ENCODE results near the gene P3H3. TPM values are rescaled to one million over a fixed set of nuclear protein-coding genes. Genes with fewer than 3 reads are reported as not detected.

Gene P3H3
- total and polyA plus RNA-seq, 2 experiments from 2014 or later, result 16.4 to 38.2 TPM

- TF ChIP-seq CTCF (conservative IDR thresholded peaks at IDR 0.05; ENCODE audit: low read depth in 2 of 2) (no peak), STAT1 (IDR thresholded peaks at IDR 0.05; ENCODE audit: unreplicated experiment) (no peak), REST (IDR thresholded peaks at IDR 0.05; ENCODE audit: unreplicated experiment) (no peak), POLR2AphosphoS5 (IDR thresholded peaks at IDR 0.05; ENCODE audit: low read depth) (no peak), JUNB (IDR thresholded peaks at IDR 0.05; ENCODE audit: unreplicated experiment) (no peak), CREB1 (CRISPR knock-in tag; IDR thresholded peaks at IDR 0.05; ENCODE audit: low read depth) (no peak), ETS1 (IDR thresholded peaks at IDR 0.05) (no peak), EZH2phosphoT487 (IDR thresholded peaks at IDR 0.05; ENCODE audit: unreplicated experiment) (no peak)
- Mint-ChIP-seq H3K36me3 (ENCODE audit: low read depth) (peaks cover 78% of the 10 kb centered on the region), H3K4me1 (peaks cover 50% of the 10 kb centered on the region)
Observed at GRCh38 chr12:6866920-6867412, 38.8 kb downstream of the P3H3 start.

More at GRCh38 chr12:6866920-6867412, 38.8 kb downstream of the P3H3 start:
- no peaks in the 10 kb centered on the region; the same call in 2 of the 3 replicates for H3K9me3 Mint-ChIP-seq
- peaks cover 31% of the 10 kb centered on the region for H4K20me1 ChIP-seq (replicated peaks; ENCODE audit: insufficient read depth)
- no peaks in the 10 kb centered on the region for H3K27me3 ChIP-seq (ENCODE audit: insufficient read depth)
- ATAC-seq (peak; percentile 5), DNase-seq (ENCODE audit: low spot score) (no peak)
- H3K4me2 ChIP-seq, result peak overlapping the region; percentile 100
- peaks cover 23% of the 10 kb centered on the region for H3K36me3 ChIP-seq (ENCODE audit: insufficient read depth)
- peak overlapping the region; percentile 97 for H3K4me3 ChIP-seq
- peaks cover 54% of the 10 kb centered on the region for H3F3A ChIP-seq (replicated peaks; ENCODE audit: low read depth)
- H3K4me1 ChIP-seq (ENCODE audit: insufficient read depth), result peaks cover 48% of the 10 kb centered on the region
- H2AFZ ChIP-seq, result peak overlapping the region; percentile 83; the same call in 1 of the 2 replicates
- H3K4me3 Mint-ChIP-seq, result peak overlapping the region; percentile 94
- H3K79me2 ChIP-seq (replicated peaks; ENCODE audit: insufficient read depth), result peaks cover 26% of the 10 kb centered on the region
- H3K27ac Mint-ChIP-seq, result 0 out of 2 replicates have a peak overlapping the region, but pooled peaks have one; percentile 74
- H3K27me3 Mint-ChIP-seq (ENCODE audit: insufficient read depth, low read depth, poor library complexity), result peaks cover 43% of the 10 kb centered on the region
- H3K27ac ChIP-seq (ENCODE audit: low read depth), result peak overlapping the region; percentile 83; the same call in 1 of the 2 replicates
- H3K9me2 ChIP-seq (ENCODE audit: insufficient read depth), result no peaks in the 10 kb centered on the region
